Measurements from ENCODE around the gene NME3. TPM values are rescaled to one million over a fixed set of nuclear protein-coding genes. Genes with fewer than 3 reads are reported as not detected.

The NME3 gene
- total and polyA plus RNA-seq, 3 experiments from 2014 or later, result 33.5 to 71.4 (median 36.5) TPM

GRCh38 chr16:1781758-1782407, 10.5 kb upstream of the NME3 start:
- peak in 2 of 5 donors; percentile 24 to 35 for DNase-seq
- Mint-ChIP-seq H3K9me3 (no peaks in the 10 kb centered on the region), H3K27me3 (peaks cover 0 to 2% of the 10 kb centered on the region in 2 donors), H3K4me3 (peak overlapping the region; percentile 80 to 95 (median 92)), H3K36me3 (peaks cover 0 to 46% (median 0%) of the 10 kb centered on the region in 3 donors), H3K27ac (peak overlapping the region; percentile 65 to 96 (median 86)), H3K4me1 (peaks cover 18 to 51% (median 26%) of the 10 kb centered on the region in 3 donors)
- H3K27me3 ChIP-seq (ENCODE audit: insufficient read depth, low read length, poor library complexity, severe bottlenecking), result no peaks in the 10 kb centered on the region
- peak overlapping the region; percentile 82 for H3K4me3 ChIP-seq (ENCODE audit: low read length)
- H3K9me3 ChIP-seq (ENCODE audit: low read length), result no peaks in the 10 kb centered on the region
- ChIA-PET CTCF (interaction anchor here (0.8 to 3.5 kb wide), 10 partner anchors 9 to 183 kb away, joined by 3 to 24 read pairs (median 6); partner anchors contain the start of genes EME2, MAPK8IP3, MRPS34 and RPS2), POLR2A (interaction anchor here (0.8 to 3.1 kb wide), 16 partner anchors 9 to 432 kb away, joined by 3 to 52 read pairs (median 8); partner anchors contain the start of genes EME2, FAHD1, HAGH and JPT2)
- peak overlapping the region; percentile 86 for H3K27ac ChIP-seq (ENCODE audit: low read depth, low read length)
- peaks cover 35% of the 10 kb centered on the region for H3K4me1 ChIP-seq (ENCODE audit: insufficient read depth, low read length)
- H3K36me3 ChIP-seq (ENCODE audit: insufficient read depth, low read length), result peaks cover 1% of the 10 kb centered on the region

DNA sequence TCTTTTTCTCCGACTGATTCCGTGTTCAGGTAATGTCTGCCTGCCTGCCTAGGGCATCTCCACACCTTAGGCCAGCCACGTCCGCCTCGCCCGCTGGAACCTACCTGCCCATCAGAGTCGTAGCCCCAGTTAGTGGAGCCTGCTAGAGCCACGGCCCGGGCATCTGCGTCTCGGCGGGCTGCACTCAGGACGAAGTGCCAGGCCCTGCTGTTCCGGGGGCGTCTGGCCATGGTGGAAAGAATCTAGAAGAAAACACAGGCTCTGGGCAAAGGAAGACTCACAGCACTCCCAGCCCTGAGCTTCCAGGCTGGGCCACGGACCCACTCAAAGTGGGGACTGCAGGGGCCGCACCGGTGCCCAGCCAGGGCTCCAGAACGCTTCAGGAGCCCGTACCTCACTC, 9.9 kb upstream of the NME3 start:
- H3K27ac ChIP-seq (ENCODE audit: low read depth, low read length), result peak overlapping the region; percentile 86

DNA sequence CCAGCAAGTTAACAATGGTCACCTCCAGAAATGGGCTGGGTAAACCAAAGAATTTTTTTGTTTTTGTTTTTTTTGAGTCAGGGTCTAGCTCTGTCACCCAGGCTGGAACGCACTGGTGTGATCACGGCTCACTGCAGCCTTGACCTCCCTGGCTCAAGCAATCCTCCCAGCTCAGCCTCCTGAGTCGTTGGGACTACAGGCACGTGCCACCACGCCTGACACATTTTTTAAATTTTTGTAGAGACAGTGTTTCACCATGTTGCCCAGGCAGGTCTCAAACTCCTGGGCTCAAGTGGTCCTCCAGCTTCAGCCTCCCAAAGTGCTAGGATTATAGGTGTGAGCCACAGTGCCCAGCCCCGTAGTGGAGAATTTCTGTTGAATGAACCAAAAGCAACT, 9.3 kb upstream of the NME3 start:
- no peaks in the 10 kb centered on the region for H3K9me3 Mint-ChIP-seq
- H3K4me3 Mint-ChIP-seq, result peak overlapping the region in 6 of 7 donors; percentile 73 to 89 (median 81)
- H3K36me3 Mint-ChIP-seq, result peaks cover 0 to 47% (median 0%) of the 10 kb centered on the region in 3 donors
- Histone ChIP-seq H3K9me3 (ENCODE audit: low read length) (no peaks in the 10 kb centered on the region), H3K27ac (ENCODE audit: low read depth, low read length) (no peak overlapping the region), H3K27me3 (ENCODE audit: insufficient read depth, low read length, poor library complexity, severe bottlenecking) (no peaks in the 10 kb centered on the region), H3K4me3 (ENCODE audit: low read length) (no peak overlapping the region), H3K4me1 (ENCODE audit: insufficient read depth, low read length) (peaks cover 32% of the 10 kb centered on the region), H3K36me3 (ENCODE audit: insufficient read depth, low read length) (no peaks in the 10 kb centered on the region)
- H3K27ac Mint-ChIP-seq, result peak overlapping the region in 6 of 8 donors; percentile 17 to 93 (median 75)
- peaks cover 0 to 2% of the 10 kb centered on the region in 2 donors for H3K27me3 Mint-ChIP-seq
- CTCF ChIA-PET, result interaction anchor here (0.6 kb wide), 1 partner anchor 77 kb away, joined by 3 read pairs; no protein-coding TSS in a partner anchor
- no peak for DNase-seq
- H3K4me1 Mint-ChIP-seq, result peaks cover 18 to 44% (median 26%) of the 10 kb centered on the region in 3 donors
- POLR2A ChIA-PET, result interaction anchor here (1.1 kb wide), 1 partner anchor 103 kb away, joined by 3 read pairs; the partner anchor contains the start of gene JPT2

More for the DNA sequence above, 9.9 kb upstream of the NME3 start:
- Mint-ChIP-seq H3K9me3 (no peaks in the 10 kb centered on the region), H3K27ac (peak overlapping the region; percentile 65 to 96 (median 86)), H3K27me3 (peaks cover 0 to 2% of the 10 kb centered on the region in 2 donors), H3K36me3 (peaks cover 0 to 47% (median 0%) of the 10 kb centered on the region in 3 donors), H3K4me3 (peak overlapping the region; percentile 73 to 92 (median 84)), H3K4me1 (peaks cover 18 to 48% (median 26%) of the 10 kb centered on the region in 3 donors)
- ChIA-PET CTCF (interaction anchor here (1.7 to 3.5 kb wide), 2 partner anchors 8 to 184 kb away, joined by 8 to 24 read pairs; partner anchors contain the start of genes EME2, MRPS34 and RPS2), POLR2A (interaction anchor here (1.1 to 3.1 kb wide), 6 partner anchors 9 to 433 kb away, joined by 3 to 52 read pairs (median 10); partner anchors contain the start of genes EME2, FAHD1, HAGH and JPT2)
- no peak for DNase-seq
- Histone ChIP-seq H3K4me1 (ENCODE audit: insufficient read depth, low read length) (peaks cover 35% of the 10 kb centered on the region), H3K27me3 (ENCODE audit: insufficient read depth, low read length, poor library complexity, severe bottlenecking) (no peaks in the 10 kb centered on the region), H3K4me3 (ENCODE audit: low read length) (peak overlapping the region; percentile 82), H3K36me3 (ENCODE audit: insufficient read depth, low read length) (no peaks in the 10 kb centered on the region), H3K9me3 (ENCODE audit: low read length) (no peaks in the 10 kb centered on the region)

DNA sequence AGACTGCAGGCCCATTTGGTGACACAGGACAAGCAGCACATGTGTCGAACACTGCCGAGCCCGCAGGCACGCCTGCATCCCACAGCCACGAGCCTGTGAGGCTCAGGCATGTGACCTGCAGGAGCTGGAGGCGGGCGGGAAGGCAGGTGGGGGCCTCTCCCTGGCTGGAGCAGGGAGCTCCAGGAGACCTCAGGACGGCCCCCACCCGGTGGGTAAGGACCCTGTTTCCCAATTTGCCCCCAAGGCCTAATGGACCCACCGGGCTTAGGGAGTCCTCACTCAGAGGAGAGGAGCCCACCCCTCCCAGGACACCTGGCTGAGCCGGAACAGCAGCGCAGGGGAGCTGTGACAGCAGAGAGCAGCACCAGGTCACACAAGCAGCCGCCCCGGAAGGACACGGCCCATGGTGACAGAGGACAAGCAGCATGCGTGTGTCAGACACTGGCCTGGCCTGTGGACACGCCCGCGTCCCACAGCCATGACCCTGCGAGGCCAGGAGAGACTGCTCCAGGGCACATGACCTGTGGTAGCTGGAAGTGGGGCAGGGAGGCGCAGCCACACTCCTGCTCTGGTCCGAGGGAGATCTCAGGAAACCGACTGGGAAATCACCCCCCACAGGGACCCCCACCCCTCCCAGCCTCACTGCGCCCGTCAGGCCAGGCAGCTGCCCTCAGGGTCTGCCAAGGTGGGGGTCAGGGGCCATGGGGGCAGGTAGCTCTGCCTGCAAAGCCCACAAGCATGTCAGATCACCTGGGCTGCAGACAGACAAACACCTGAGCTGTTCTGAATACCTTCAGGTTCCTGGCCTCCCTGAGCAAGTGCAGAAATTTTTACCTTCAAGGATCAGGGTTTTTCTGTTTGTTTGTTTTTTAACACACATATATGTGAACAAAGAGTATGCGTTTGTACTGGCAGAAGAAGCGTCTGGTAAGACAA, 8.7 kb upstream of the NME3 start:
- POLR2A ChIA-PET, result no interaction called here
- DNase-seq, result peak in 1 of 5 donors; percentile 48

GRCh38 chr16:1779234-1779701, 7.9 kb upstream of the NME3 start:
- H3K27ac ChIP-seq (ENCODE audit: low read depth, low read length), result no peak overlapping the region
- H3K36me3 ChIP-seq (ENCODE audit: insufficient read depth, low read length), result no peaks in the 10 kb centered on the region
- Mint-ChIP-seq H3K27me3 (peaks cover 0 to 2% of the 10 kb centered on the region in 2 donors), H3K4me3 (peak overlapping the region in 1 of 7 donors; percentile 62), H3K4me1 (peaks cover 13 to 43% (median 21%) of the 10 kb centered on the region in 3 donors), H3K27ac (peak overlapping the region in 2 of 8 donors; percentile 12 to 50), H3K36me3 (peaks cover 0 to 42% (median 0%) of the 10 kb centered on the region in 3 donors), H3K9me3 (no peaks in the 10 kb centered on the region)
- ChIA-PET CTCF (no interaction called here), POLR2A (no interaction called here)
- H3K9me3 ChIP-seq (ENCODE audit: low read length), result no peaks in the 10 kb centered on the region
- peaks cover 30% of the 10 kb centered on the region for H3K4me1 ChIP-seq (ENCODE audit: insufficient read depth, low read length)
- no peak for DNase-seq
- no peak overlapping the region for H3K4me3 ChIP-seq (ENCODE audit: low read length)
- H3K27me3 ChIP-seq (ENCODE audit: insufficient read depth, low read length, poor library complexity, severe bottlenecking), result no peaks in the 10 kb centered on the region

More for the DNA sequence above, 8.7 kb upstream of the NME3 start:
- H3K9me3 Mint-ChIP-seq, result no peaks in the 10 kb centered on the region
- Histone ChIP-seq H3K36me3 (ENCODE audit: insufficient read depth, low read length) (no peaks in the 10 kb centered on the region), H3K27me3 (ENCODE audit: insufficient read depth, low read length, poor library complexity, severe bottlenecking) (no peaks in the 10 kb centered on the region), H3K4me3 (ENCODE audit: low read length) (no peak overlapping the region), H3K4me1 (ENCODE audit: insufficient read depth, low read length) (peaks cover 27% of the 10 kb centered on the region), H3K27ac (ENCODE audit: low read depth, low read length) (no peak overlapping the region), H3K9me3 (ENCODE audit: low read length) (no peaks in the 10 kb centered on the region)
- H3K27me3 Mint-ChIP-seq, result peaks cover 0 to 2% of the 10 kb centered on the region in 2 donors
- peaks cover 0 to 43% (median 0%) of the 10 kb centered on the region in 3 donors for H3K36me3 Mint-ChIP-seq
- peak overlapping the region in 3 of 8 donors; percentile 17 to 85 (median 50) for H3K27ac Mint-ChIP-seq
- CTCF ChIA-PET, result interaction anchor here (0.6 kb wide), 1 partner anchor 76 kb away, joined by 3 read pairs; no protein-coding TSS in a partner anchor
- H3K4me1 Mint-ChIP-seq, result peaks cover 13 to 39% (median 23%) of the 10 kb centered on the region in 3 donors
- peak overlapping the region in 6 of 7 donors; percentile 61 to 89 (median 81) for H3K4me3 Mint-ChIP-seq

- H3K27me3 ChIP-seq (ENCODE audit: insufficient read depth, low read length, poor library complexity, severe bottlenecking), result no peaks in the 10 kb centered on the region
- peaks cover 0 to 2% of the 10 kb centered on the region in 2 donors for H3K27me3 Mint-ChIP-seq
- H3K9me3 ChIP-seq (ENCODE audit: low read length), result no peaks in the 10 kb centered on the region
- H3K36me3 Mint-ChIP-seq, result peaks cover 0 to 42% (median 0%) of the 10 kb centered on the region in 3 donors
- no peak overlapping the region for H3K4me3 ChIP-seq (ENCODE audit: low read length)
- H3K27ac Mint-ChIP-seq, result peak overlapping the region in 2 of 8 donors; percentile 12 to 54
- H3K27ac ChIP-seq (ENCODE audit: low read depth, low read length), result no peak overlapping the region
- ChIA-PET CTCF (no interaction called here), POLR2A (no interaction called here)
- peak overlapping the region in 1 of 7 donors; percentile 62 for H3K4me3 Mint-ChIP-seq
- H3K4me1 Mint-ChIP-seq, result peaks cover 15 to 40% (median 17%) of the 10 kb centered on the region in 3 donors
- DNase-seq, result no peak
- no peaks in the 10 kb centered on the region for H3K9me3 Mint-ChIP-seq
- H3K36me3 ChIP-seq (ENCODE audit: insufficient read depth, low read length), result no peaks in the 10 kb centered on the region
- H3K4me1 ChIP-seq (ENCODE audit: insufficient read depth, low read length), result peaks cover 32% of the 10 kb centered on the region
Measured at GRCh38 chr16:1778200-1779179, 7.1 kb upstream of the NME3 start.
